ENCODE measurements around the gene FGD6.
"Not testable (repeated sequence)": the region's sequence is repeated elsewhere in the genome, so short reads cannot be mapped to it uniquely, and the experiment has no call there.

FGD6 gene

GRCh38 chr12:95141310-95141709 is 76.0 kb downstream of the FGD6 start:
- DNase-seq (ENCODE audit: low read depth) = no peak

GRCh38 chr12:95138031-95138430 is 79.2 kb downstream of the FGD6 start:
- DNase-seq (ENCODE audit: low read depth); H3K4me3 ChIP-seq (ENCODE audit: low read depth, low read length): not testable (repeated sequence)

More at GRCh38 chr12:95141310-95141709, 76.0 kb downstream of the FGD6 start:
- H3K4me3 ChIP-seq (ENCODE audit: low read depth, low read length) = no peak overlapping the region

GRCh38 chr12:95136598-95136997 is 80.7 kb downstream of the FGD6 start:
- no peak for DNase-seq (ENCODE audit: low read depth)
- no peak overlapping the region for H3K4me3 ChIP-seq (ENCODE audit: low read depth, low read length)

- no peak overlapping the region for H3K4me3 ChIP-seq (ENCODE audit: low read depth, low read length)
- DNase-seq (ENCODE audit: low read depth) = no peak
These were observed 83.2 kb downstream of the FGD6 start for GRCh38 chr12:95134085-95134484.

- no peak for DNase-seq (ENCODE audit: low read depth)
- no peak overlapping the region for H3K4me3 ChIP-seq (ENCODE audit: low read depth, low read length)
These were observed 85.5 kb downstream of the FGD6 start for GRCh38 chr12:95131589-95132340.

- DNase-seq (ENCODE audit: low read depth) = no peak
- H3K4me3 ChIP-seq (ENCODE audit: low read depth, low read length) = no peak overlapping the region
These were observed 87.2 kb downstream of the FGD6 start for GRCh38 chr12:95130096-95130495.

- no peak for DNase-seq (ENCODE audit: low read depth)
- no peak overlapping the region for H3K4me3 ChIP-seq (ENCODE audit: low read depth, low read length)
These were observed 88.2 kb downstream of the FGD6 start for GRCh38 chr12:95129115-95129514.

GRCh38 chr12:95126736-95127135 is 90.5 kb downstream of the FGD6 start:
- no peak overlapping the region for H3K4me3 ChIP-seq (ENCODE audit: low read depth, low read length)
- no peak for DNase-seq (ENCODE audit: low read depth)

- H3K4me3 ChIP-seq (ENCODE audit: low read depth, low read length) = no peak overlapping the region
- DNase-seq (ENCODE audit: low read depth) = no peak
These were observed 91.2 kb downstream of the FGD6 start for GRCh38 chr12:95126076-95126475.

- no peak for DNase-seq (ENCODE audit: low read depth)
- no peak overlapping the region for H3K4me3 ChIP-seq (ENCODE audit: low read depth, low read length)
These were observed 93.2 kb downstream of the FGD6 start for GRCh38 chr12:95124106-95124505.

- H3K4me3 ChIP-seq (ENCODE audit: low read depth, low read length) = no peak overlapping the region
- no peak for DNase-seq (ENCODE audit: low read depth)
These were observed 98.5 kb downstream of the FGD6 start for GRCh38 chr12:95118788-95119179.

GRCh38 chr12:95118138-95118787 is 99.0 kb downstream of the FGD6 start:
- DNase-seq (ENCODE audit: low read depth) = peak; percentile 39
- no peak overlapping the region for H3K4me3 ChIP-seq (ENCODE audit: low read depth, low read length)

GRCh38 chr12:95117178-95117599 is 100.1 kb downstream of the FGD6 start:
- DNase-seq (ENCODE audit: low read depth) = no peak
- no peak overlapping the region for H3K4me3 ChIP-seq (ENCODE audit: low read depth, low read length)

GRCh38 chr12:95116773-95117172 is 100.5 kb downstream of the FGD6 start:
- H3K4me3 ChIP-seq (ENCODE audit: low read depth, low read length) = no peak overlapping the region
- no peak for DNase-seq (ENCODE audit: low read depth)

GRCh38 chr12:95116341-95116740 is 100.9 kb downstream of the FGD6 start:
- no peak for DNase-seq (ENCODE audit: low read depth)
- no peak overlapping the region for H3K4me3 ChIP-seq (ENCODE audit: low read depth, low read length)

GRCh38 chr12:95115641-95116040 is 101.6 kb downstream of the FGD6 start:
- DNase-seq (ENCODE audit: low read depth) = no peak
- H3K4me3 ChIP-seq (ENCODE audit: low read depth, low read length) = no peak overlapping the region

GRCh38 chr12:95114766-95115405 is 102.4 kb downstream of the FGD6 start:
- no peak for DNase-seq (ENCODE audit: low read depth)
- H3K4me3 ChIP-seq (ENCODE audit: low read depth, low read length) = no peak overlapping the region

- H3K4me3 ChIP-seq (ENCODE audit: low read depth, low read length) = no peak overlapping the region
- no peak for DNase-seq (ENCODE audit: low read depth)
These were observed 109.9 kb downstream of the FGD6 start for GRCh38 chr12:95107362-95107761.

GRCh38 chr12:95105540-95105939 is 111.7 kb downstream of the FGD6 start:
- H3K4me3 ChIP-seq (ENCODE audit: low read depth, low read length) = no peak overlapping the region
- no peak for DNase-seq (ENCODE audit: low read depth)

GRCh38 chr12:95104919-95105452 is 112.3 kb downstream of the FGD6 start:
- DNase-seq (ENCODE audit: low read depth) = no peak

More at GRCh38 chr12:95104919-95105452, 112.3 kb downstream of the FGD6 start:
- no peak overlapping the region for H3K4me3 ChIP-seq (ENCODE audit: low read depth, low read length)
